Measurements from ENCODE around the gene KRT38.

- TF ChIP-seq HNF4G (IDR thresholded peaks at IDR 0.05) (no peak), ZBTB33 (IDR thresholded peaks at IDR 0.05) (no peak), CTCF (IDR thresholded peaks at IDR 0.05; ENCODE audit: low read depth, low read length, missing input control) (no peak), GABPA (IDR thresholded peaks at IDR 0.05 in 1 of 2, conservative IDR thresholded peaks at IDR 0.05 in 1 of 2) (no peak), ATF3 (IDR thresholded peaks at IDR 0.05) (no peak), TAF1 (conservative IDR thresholded peaks at IDR 0.05) (no peak), YY1 (IDR thresholded peaks at IDR 0.05) (no peak), EGR1 (IDR thresholded peaks at IDR 0.05; ENCODE audit: low read depth in 2 of 2) (no peak), MAX (IDR thresholded peaks at IDR 0.05) (no peak), HNF4A (conservative IDR thresholded peaks at IDR 0.05) (no peak), SP1 (IDR thresholded peaks at IDR 0.05) (no peak), REST (IDR thresholded peaks at IDR 0.05) (no peak), RXRA (IDR thresholded peaks at IDR 0.05) (no peak)
Observed at GRCh38 chr17:41433586-41433985, 7.2 kb downstream of the KRT38 start.
